ENCODE data around the gene SPEF2.

GRCh38 chr5:35743644-35744043 is 126.0 kb downstream of the SPEF2 start:
- TF ChIP-seq, protein P1, sequence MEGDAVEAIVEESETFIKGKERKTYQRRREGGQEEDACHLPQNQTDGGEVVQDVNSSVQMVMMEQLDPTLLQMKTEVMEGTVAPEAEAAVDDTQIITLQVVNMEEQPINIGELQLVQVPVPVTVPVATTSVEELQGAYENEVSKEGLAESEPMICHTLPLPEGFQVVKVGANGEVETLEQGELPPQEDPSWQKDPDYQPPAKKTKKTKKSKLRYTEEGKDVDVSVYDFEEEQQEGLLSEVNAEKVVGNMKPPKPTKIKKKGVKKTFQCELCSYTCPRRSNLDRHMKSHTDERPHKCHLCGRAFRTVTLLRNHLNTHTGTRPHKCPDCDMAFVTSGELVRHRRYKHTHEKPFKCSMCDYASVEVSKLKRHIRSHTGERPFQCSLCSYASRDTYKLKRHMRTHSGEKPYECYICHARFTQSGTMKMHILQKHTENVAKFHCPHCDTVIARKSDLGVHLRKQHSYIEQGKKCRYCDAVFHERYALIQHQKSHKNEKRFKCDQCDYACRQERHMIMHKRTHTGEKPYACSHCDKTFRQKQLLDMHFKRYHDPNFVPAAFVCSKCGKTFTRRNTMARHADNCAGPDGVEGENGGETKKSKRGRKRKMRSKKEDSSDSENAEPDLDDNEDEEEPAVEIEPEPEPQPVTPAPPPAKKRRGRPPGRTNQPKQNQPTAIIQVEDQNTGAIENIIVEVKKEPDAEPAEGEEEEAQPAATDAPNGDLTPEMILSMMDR (IDR thresholded peaks at IDR 0.05; ENCODE audit: insufficient read depth, low read length), result no peak
- no peak for TF ChIP-seq GABPA (IDR thresholded peaks at IDR 0.05; ENCODE audit: low read depth)
- TF ChIP-seq POLR2AphosphoS5 (IDR thresholded peaks at IDR 0.05; ENCODE audit: low read depth), result no peak
- no peak for TF ChIP-seq SPI1 (IDR thresholded peaks at IDR 0.05; ENCODE audit: borderline replicate concordance, low read depth)
- TF ChIP-seq REST (IDR thresholded peaks at IDR 0.05; ENCODE audit: insufficient replicate concordance, low read depth), result no peak

All from HL-60 (cell line).